Suprapubic skin (tissue), 3 donors: ENCODE results near the gene SPACA5.
"Not testable (repeated sequence)": the region's sequence is repeated elsewhere in the genome, so short reads cannot be mapped to it uniquely, and the experiment has no call there.

Source experiments
- POLR2AphosphoS5 ChIP-seq, 3 donors: sonication (generic); formaldehyde crosslinking; IDR thresholded peaks; one replicate each; pipeline ENCODE4 v1.6.1; 2017; ENCODE audit warnings: antibody characterized with exemption in 3 of 3
- TF ChIP-seq, protein P1 (sequence below), 2 donors: fragments of 200-600 bp in 1 of 2; fragments of 450-650 bp in 1 of 2; sonication (generic) in 1 of 2; IDR thresholded peaks; one replicate each; pipeline ENCODE4 v1.5.1; 2016 to 2019; ENCODE audit warnings: antibody characterized with exemption in 2 of 2, mild to moderate bottlenecking in 1 of 2, moderate library complexity in 1 of 2

DNA sequence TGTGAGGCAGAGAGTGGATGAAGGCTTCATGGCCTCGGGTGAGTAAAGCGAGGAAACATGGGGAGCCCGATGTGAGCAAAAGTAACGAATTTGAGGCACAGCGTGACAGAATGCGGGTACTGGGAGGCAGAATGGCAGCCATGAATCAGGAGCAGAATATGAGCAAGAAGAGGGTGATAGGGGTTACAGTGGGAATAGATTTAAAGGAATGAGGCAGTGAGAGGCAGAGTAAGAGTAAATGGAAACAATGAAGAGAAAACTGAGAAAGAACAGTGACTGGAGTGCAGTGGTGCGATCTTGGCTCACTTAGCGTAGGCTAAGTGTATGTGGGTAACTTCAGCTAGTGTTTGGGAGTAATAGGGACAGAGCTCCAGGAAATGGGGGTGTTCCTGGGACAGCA lies at the start of gene SPACA5:
- TF ChIP-seq POLR2AphosphoS5 (IDR thresholded peaks at IDR 0.05): not testable (repeated sequence)
- TF ChIP-seq, protein P1, sequence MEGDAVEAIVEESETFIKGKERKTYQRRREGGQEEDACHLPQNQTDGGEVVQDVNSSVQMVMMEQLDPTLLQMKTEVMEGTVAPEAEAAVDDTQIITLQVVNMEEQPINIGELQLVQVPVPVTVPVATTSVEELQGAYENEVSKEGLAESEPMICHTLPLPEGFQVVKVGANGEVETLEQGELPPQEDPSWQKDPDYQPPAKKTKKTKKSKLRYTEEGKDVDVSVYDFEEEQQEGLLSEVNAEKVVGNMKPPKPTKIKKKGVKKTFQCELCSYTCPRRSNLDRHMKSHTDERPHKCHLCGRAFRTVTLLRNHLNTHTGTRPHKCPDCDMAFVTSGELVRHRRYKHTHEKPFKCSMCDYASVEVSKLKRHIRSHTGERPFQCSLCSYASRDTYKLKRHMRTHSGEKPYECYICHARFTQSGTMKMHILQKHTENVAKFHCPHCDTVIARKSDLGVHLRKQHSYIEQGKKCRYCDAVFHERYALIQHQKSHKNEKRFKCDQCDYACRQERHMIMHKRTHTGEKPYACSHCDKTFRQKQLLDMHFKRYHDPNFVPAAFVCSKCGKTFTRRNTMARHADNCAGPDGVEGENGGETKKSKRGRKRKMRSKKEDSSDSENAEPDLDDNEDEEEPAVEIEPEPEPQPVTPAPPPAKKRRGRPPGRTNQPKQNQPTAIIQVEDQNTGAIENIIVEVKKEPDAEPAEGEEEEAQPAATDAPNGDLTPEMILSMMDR (IDR thresholded peaks at IDR 0.05): not testable (repeated sequence)
